Tibial artery (tissue), 4 donors: ENCODE measurements around the gene SRBD1.
A peak's percentile ranks its signal among the peaks of the same experiment; 100 is the strongest.

ENCODE experiments used
- DNase-seq, 2 donors: peaks; one replicate each; pipeline ENCODE4 v3.0.0-alpha.2; 2019
- H3K27ac ChIP-seq, 2 donors: fragments of 200-600 bp; sonication (generic) in 1 of 2; 1 replicate in 1 of 2; 2 replicates in 1 of 2; pipeline ENCODE4 v1.5.1; 2018 to 2019; ENCODE audit warnings: mild to moderate bottlenecking in 1 of 2
- H3K27me3 ChIP-seq, 2 donors: fragments of 200-600 bp; sonication (generic) in 1 of 2; one replicate each; pipeline versions ENCODE4 v1.5.1 to v1.6.0; 2016 to 2019
- H3K36me3 ChIP-seq, 3 donors: fragments of 200-600 bp; sonication (generic) in 2 of 3; one replicate each; pipeline ENCODE4 v1.5.1; 2016 to 2019; ENCODE audit warnings: mild to moderate bottlenecking in 2 of 3
- H3K4me1 ChIP-seq, 4 donors: fragments of 200-600 bp; sonication (generic) in 2 of 4; 1 replicate in 3 of 4; 2 replicates in 1 of 4; pipeline ENCODE4 v1.5.1; 2016 to 2019
- H3K4me3 ChIP-seq, 2 donors: fragments of 200-600 bp; sonication (generic) in 1 of 2; 1 replicate in 1 of 2; 2 replicates in 1 of 2; pipeline ENCODE4 v1.5.1; 2018 to 2019; ENCODE audit warnings: mild to moderate bottlenecking in 2 of 2
- H3K9me3 ChIP-seq, 3 donors: fragments of 200-600 bp; sonication (generic) in 1 of 3; one replicate each; pipeline ENCODE4 v1.5.1; 2016 to 2019
- CTCF ChIP-seq, 2 experiments: fragments of 200-600 bp in 1 of 2; fragments of 450-650 bp in 1 of 2; IDR thresholded peaks; one replicate each; pipeline ENCODE4 v1.5.1; 2017 to 2019; ENCODE audit warnings: antibody characterized with exemption in 2 of 2, mild to moderate bottlenecking in 1 of 2, moderate library complexity in 1 of 2
- intact Hi-C: fragments of 100-400 bp; cut with DNase I; formaldehyde crosslinking; loops from one replicate; pipeline ENCODE4 v1.15.0; 2023; ENCODE audit warnings: low total_unique reads

Gene SRBD1

DNA sequence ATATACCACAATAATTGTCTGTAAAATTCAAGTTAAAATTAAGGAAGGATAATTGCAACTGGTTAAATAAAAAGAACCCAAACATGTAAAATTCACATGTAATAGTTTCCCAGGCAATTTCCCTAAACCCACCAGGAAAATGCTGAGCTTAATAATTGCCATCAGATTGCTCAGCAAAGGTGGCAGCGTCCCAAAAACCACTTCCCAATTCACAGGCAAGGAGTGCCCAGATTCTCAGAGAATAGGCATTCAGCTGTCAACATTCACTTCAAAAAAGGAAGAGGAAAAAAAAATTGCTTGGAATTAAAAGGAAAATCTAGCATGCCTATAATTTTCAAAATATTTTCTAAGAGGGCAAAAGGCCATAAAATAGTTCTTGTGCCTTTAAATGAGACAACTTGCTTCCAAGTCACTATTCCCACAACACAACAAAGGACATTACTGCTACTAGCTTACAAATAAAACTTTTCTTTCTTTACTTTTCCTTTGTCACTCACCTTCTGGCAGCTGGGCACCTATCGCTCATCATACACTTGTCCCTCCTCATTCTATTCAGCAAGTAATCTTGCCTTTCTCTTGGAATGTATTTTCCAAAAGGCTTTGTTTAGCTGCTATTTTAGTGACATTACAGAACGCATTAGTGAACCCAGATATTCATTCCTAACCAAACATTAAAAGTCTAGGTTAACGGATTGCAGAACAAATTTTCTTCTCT is 15.2 kb downstream of the SRBD1 start:
- TF ChIP-seq CTCF (IDR thresholded peaks at IDR 0.05), result no peak
- intact Hi-C loops, result no loop called here
- no peaks in the 10 kb centered on the region for H3K27me3 ChIP-seq
- peak; percentile 71 to 76 for DNase-seq
- peaks cover 0 to 13% (median 6%) of the 10 kb centered on the region in 4 donors for H3K4me1 ChIP-seq
- H3K27ac ChIP-seq, result no peak overlapping the region
- no peak overlapping the region for H3K4me3 ChIP-seq
- H3K36me3 ChIP-seq, result peaks cover 19 to 38% (median 21%) of the 10 kb centered on the region in 3 donors
- H3K9me3 ChIP-seq, result no peaks in the 10 kb centered on the region

DNA sequence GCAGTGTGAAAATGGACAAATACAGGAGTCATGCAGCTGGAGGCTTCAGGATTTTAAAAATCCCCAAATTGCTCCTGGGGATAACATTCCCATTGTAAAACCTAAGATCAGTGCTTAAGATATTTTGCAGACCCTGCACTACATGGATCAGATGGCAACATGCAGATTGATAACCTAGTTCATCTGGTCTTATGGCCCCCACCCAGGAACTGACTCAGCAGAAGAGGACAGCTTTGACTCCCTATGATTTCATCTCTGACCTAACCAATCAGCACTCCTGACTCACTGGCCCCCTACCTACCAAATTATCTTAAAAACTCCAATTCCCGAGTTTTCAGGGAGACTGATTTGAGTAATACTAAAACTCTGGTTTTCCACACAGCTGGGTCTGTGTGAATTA is 20.0 kb downstream of the SRBD1 start:
- H3K4me1 ChIP-seq, result peaks cover 0 to 9% (median 4%) of the 10 kb centered on the region in 4 donors
- no peaks in the 10 kb centered on the region for H3K27me3 ChIP-seq
- no peaks in the 10 kb centered on the region for H3K36me3 ChIP-seq
- intact Hi-C loops, result no loop called here
- H3K4me3 ChIP-seq, result no peak overlapping the region
- H3K27ac ChIP-seq, result no peak overlapping the region
- no peak for DNase-seq
- no peaks in the 10 kb centered on the region for H3K9me3 ChIP-seq
- TF ChIP-seq CTCF (IDR thresholded peaks at IDR 0.05), result no peak

- Histone ChIP-seq H3K27me3 (no peaks in the 10 kb centered on the region), H3K4me3 (no peak overlapping the region), H3K36me3 (no peaks in the 10 kb centered on the region), H3K27ac (no peak overlapping the region), H3K9me3 (no peaks in the 10 kb centered on the region), H3K4me1 (no peaks in the 10 kb centered on the region)
- TF ChIP-seq CTCF (IDR thresholded peaks at IDR 0.05), result no peak
- DNase-seq, result no peak
- intact Hi-C loops, result no loop called here
These were observed 22.8 kb downstream of the SRBD1 start for GRCh38 chr2:45588158-45588829.

DNA sequence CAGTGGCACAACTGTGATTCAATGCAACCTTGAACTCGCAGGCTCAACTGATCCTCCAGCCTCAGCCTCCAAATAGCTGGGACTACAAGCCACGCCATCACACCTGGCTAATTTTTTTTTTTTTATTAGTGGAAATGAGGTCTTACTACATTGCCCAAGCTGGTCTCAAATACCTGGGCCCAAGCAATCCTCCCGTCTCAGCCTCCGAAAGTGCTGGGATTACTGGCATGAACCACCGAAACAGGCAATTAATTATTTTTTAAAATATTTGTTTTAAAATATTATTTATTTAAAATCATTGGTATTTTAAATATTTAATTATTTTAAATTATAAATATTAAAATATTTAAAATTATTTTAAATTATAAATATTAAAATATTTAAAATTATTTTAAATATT is 24.5 kb downstream of the SRBD1 start:
- no peak for DNase-seq
- no peaks in the 10 kb centered on the region for H3K9me3 ChIP-seq
- H3K27me3 ChIP-seq, result no peaks in the 10 kb centered on the region
- no peak overlapping the region for H3K4me3 ChIP-seq
- no peak for TF ChIP-seq CTCF (IDR thresholded peaks at IDR 0.05)
- H3K27ac ChIP-seq, result no peak overlapping the region
- intact Hi-C loops, result no loop called here
- H3K36me3 ChIP-seq, result no peaks in the 10 kb centered on the region
- no peaks in the 10 kb centered on the region for H3K4me1 ChIP-seq

- Histone ChIP-seq H3K4me1 (no peaks in the 10 kb centered on the region), H3K4me3 (no peak overlapping the region), H3K27ac (no peak overlapping the region), H3K27me3 (no peaks in the 10 kb centered on the region), H3K36me3 (peaks cover 0 to 3% (median 0%) of the 10 kb centered on the region in 3 donors), H3K9me3 (no peaks in the 10 kb centered on the region)
- DNase-seq, result peak in 1 of 2 donors; percentile 31
- intact Hi-C loops, result no loop called here
- TF ChIP-seq CTCF (IDR thresholded peaks at IDR 0.05), result peak; percentile 63 to 65
These were observed 25.7 kb downstream of the SRBD1 start for GRCh38 chr2:45585267-45585861.
